ENCODE data around the gene NAALADL2.

- no peak for TF ChIP-seq CTCF (IDR thresholded peaks at IDR 0.05)
- TF ChIP-seq POLR2A (IDR thresholded peaks at IDR 0.05): no peak
Observed at GRCh38 chr3:175605851-175606250, 746.7 kb downstream of the NAALADL2 start.

Data from body of pancreas (tissue), 4 donors.